Hepatocyte (in vitro differentiated cells): ENCODE measurements around the gene ERFE.

Source experiments
- EZH2phosphoT487 ChIP-seq: fragments of 200-600 bp; sonication (generic); IDR thresholded peaks from one replicate; pipeline ENCODE4 v1.6.1; 2018; ENCODE audit warnings: antibody characterized with exemption, mild to moderate bottlenecking, low read depth, moderate library complexity; ENCODE audit not compliant: unreplicated experiment, severe bottlenecking
- TF ChIP-seq, protein P1 (sequence below): fragments of 200-600 bp; sonication (generic); IDR thresholded peaks from 2 replicates; pipeline ENCODE4 v1.5.1; 2016; ENCODE audit warnings: antibody characterized with exemption, mild to moderate bottlenecking; ENCODE audit not compliant: poor library complexity

DNA sequence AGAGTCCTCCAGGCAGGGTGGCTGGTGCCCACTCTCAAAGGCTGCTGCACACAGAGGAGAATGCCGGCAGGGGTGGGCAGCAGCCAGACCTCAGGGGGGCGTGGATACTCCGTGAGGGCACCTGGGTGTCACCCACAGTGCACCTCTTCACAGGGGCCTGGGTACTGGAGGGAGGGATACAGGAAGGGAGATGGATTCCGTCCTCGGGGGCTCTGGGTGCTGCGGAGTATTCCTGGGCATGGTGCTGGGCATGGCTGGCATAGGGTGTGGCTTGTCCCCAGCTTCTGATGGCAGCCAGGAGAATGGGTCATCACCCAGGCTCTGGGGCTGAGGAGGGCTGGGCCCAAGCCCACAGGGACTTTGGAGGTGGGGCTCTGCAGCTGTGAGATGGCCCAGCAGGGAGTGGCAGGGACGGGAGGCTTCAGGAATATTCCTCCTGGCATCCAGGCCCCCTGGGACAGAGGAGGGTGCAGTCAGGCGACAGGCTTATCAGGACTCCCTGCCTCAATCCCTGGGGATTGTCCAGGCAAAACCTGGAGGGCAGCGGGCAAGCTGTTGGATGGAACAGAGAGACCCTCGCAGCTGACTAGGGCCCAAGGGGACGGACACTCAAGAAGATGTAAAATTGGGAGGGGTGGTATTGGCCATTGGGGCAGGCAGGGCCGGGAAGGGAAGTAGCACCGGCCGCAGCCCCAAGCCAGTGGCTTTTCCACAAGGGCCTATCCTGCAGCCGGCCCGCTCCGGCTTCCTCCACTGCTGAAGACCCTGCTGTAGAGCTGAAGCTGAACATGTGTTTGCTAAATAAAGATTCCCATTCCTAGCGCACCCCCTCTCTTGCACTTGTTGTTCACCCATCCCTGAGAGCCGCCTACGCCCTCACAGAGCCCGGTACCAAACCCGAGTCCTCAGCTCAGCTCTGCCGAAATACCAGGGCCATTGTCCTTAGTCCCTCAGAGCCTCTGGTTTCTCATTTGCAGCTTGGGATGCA, 26.0 kb upstream of the ERFE start:
- TF ChIP-seq, protein P1, sequence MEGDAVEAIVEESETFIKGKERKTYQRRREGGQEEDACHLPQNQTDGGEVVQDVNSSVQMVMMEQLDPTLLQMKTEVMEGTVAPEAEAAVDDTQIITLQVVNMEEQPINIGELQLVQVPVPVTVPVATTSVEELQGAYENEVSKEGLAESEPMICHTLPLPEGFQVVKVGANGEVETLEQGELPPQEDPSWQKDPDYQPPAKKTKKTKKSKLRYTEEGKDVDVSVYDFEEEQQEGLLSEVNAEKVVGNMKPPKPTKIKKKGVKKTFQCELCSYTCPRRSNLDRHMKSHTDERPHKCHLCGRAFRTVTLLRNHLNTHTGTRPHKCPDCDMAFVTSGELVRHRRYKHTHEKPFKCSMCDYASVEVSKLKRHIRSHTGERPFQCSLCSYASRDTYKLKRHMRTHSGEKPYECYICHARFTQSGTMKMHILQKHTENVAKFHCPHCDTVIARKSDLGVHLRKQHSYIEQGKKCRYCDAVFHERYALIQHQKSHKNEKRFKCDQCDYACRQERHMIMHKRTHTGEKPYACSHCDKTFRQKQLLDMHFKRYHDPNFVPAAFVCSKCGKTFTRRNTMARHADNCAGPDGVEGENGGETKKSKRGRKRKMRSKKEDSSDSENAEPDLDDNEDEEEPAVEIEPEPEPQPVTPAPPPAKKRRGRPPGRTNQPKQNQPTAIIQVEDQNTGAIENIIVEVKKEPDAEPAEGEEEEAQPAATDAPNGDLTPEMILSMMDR = no peak
- TF ChIP-seq EZH2phosphoT487 = no peak
